AG09319 (cell line): ENCODE data around the gene ATP6V0E2.
"Not testable (repeated sequence)": the region's sequence is repeated elsewhere in the genome, so short reads cannot be mapped to it uniquely, and the experiment has no call there.

Experiments
- DNase-seq: peaks from one replicate; pipeline ENCODE4 v3.0.0-alpha.2; 2010; ENCODE audit warnings: low read depth; ENCODE audit errors: extremely low read depth
- CTCF ChIP-seq: IDR thresholded peaks from 2 replicates; pipeline ENCODE4 v1.5.1; 2011; ENCODE audit warnings: low read depth, mild to moderate bottlenecking, inconsistent platforms, low read length, moderate library complexity

The ATP6V0E2 gene

GRCh38 chr7:149885191-149886017 lies 11.6 kb downstream of the ATP6V0E2 start:
- TF ChIP-seq CTCF: no peak
- DNase-seq: no peak

- DNase-seq: no peak
Measured at GRCh38 chr7:149886018-149886415, 12.2 kb downstream of the ATP6V0E2 start.

GRCh38 chr7:149887311-149887710 lies 13.5 kb downstream of the ATP6V0E2 start:
- TF ChIP-seq CTCF: no peak
- DNase-seq: no peak

More at GRCh38 chr7:149886018-149886415, 12.2 kb downstream of the ATP6V0E2 start:
- TF ChIP-seq CTCF: no peak

GRCh38 chr7:149890715-149891114 lies 16.9 kb downstream of the ATP6V0E2 start:
- not testable (repeated sequence) for DNase-seq

GRCh38 chr7:149894957-149895356 lies 21.2 kb downstream of the ATP6V0E2 start:
- not testable (repeated sequence) for DNase-seq

GRCh38 chr7:149907776-149908376 lies 34.1 kb downstream of the ATP6V0E2 start:
- not testable (repeated sequence) for DNase-seq

- DNase-seq: not testable (repeated sequence)
Measured at GRCh38 chr7:149910219-149910618, 36.5 kb downstream of the ATP6V0E2 start.

- DNase-seq: not testable (repeated sequence)
Measured at GRCh38 chr7:149912126-149912525, 38.4 kb downstream of the ATP6V0E2 start.

- not testable (repeated sequence) for DNase-seq
Measured at GRCh38 chr7:149926414-149926813, 52.6 kb downstream of the ATP6V0E2 start.
